Prostate gland (tissue), 2 donors: ENCODE results near the gene GTPBP2. TPM values are rescaled to one million over a fixed set of nuclear protein-coding genes. Genes with fewer than 3 reads are reported as not detected.
A peak's percentile ranks its signal among the peaks of the same experiment; 100 is the strongest.

Experiments
- DNase-seq: peaks from one replicate; pipeline ENCODE4 v3.0.0-alpha.2; 2019; ENCODE audit warnings: low spot score
- H3K27ac ChIP-seq, 2 donors: fragments of 200-600 bp; sonication (generic); 2 replicates each; pipeline ENCODE4 v1.5.1; 2017 to 2019
- H3K27me3 ChIP-seq: fragments of 200-600 bp; sonication (generic); replicated peaks from 2 replicates; pipeline ENCODE4 v1.5.1; 2019; ENCODE audit not compliant: insufficient read depth
- H3K36me3 ChIP-seq, 2 donors: fragments of 200-600 bp; sonication (generic); 1 replicate in 1 of 2; 2 replicates in 1 of 2; pipeline versions ENCODE4 v1.5.1 to v1.8.1; 2017 to 2019
- H3K4me1 ChIP-seq: fragments of 200-600 bp; sonication (generic); replicated peaks from 2 replicates; pipeline ENCODE4 v1.5.1; 2019
- H3K4me3 ChIP-seq, 2 donors: fragments of 200-600 bp; sonication (generic); 2 replicates each; pipeline ENCODE4 v1.5.1; 2017 to 2019
- H3K9me3 ChIP-seq: fragments of 200-600 bp; sonication (generic); 2 replicates; pipeline ENCODE4 v1.5.1; 2017
- CTCF ChIP-seq, 4 experiments: fragments of 200-600 bp in 2 of 4; fragments of 450-650 bp in 2 of 4; sonication (generic) in 2 of 4; IDR thresholded peaks; 1 replicate in 3 of 4; 2 replicates in 1 of 4; pipeline ENCODE4 v1.5.1; 2016 to 2019; ENCODE audit warnings: antibody characterized with exemption in 4 of 4, mild to moderate bottlenecking in 2 of 4, moderate library complexity in 2 of 4
- POLR2A ChIP-seq: fragments of 450-650 bp; IDR thresholded peaks from one replicate; pipeline ENCODE4 v1.6.1; 2016; ENCODE audit warnings: antibody characterized with exemption, mild to moderate bottlenecking
- POLR2AphosphoS5 ChIP-seq: sonication (generic); formaldehyde crosslinking; IDR thresholded peaks from one replicate; pipeline ENCODE4 v1.6.1; 2017; ENCODE audit warnings: antibody characterized with exemption
- WGBS: methylation state at CpG from one replicate; pipeline ENCODE4 v1.1.5; 2018; 5-methylcytosine and 5-hydroxymethylcytosine counted together
- intact Hi-C: fragments of 100-400 bp; cut with DNase I; formaldehyde crosslinking; loops from one replicate; pipeline ENCODE4 v1.14.2; 2022
- total RNA-seq, 2 donors: library from RNA; depleted of rRNA; stranded (reverse); fragments of >200 nt; gene quantifications; one replicate each; pipeline ENCODE4 v1.1.0, GENCODE V29; 2016

Gene GTPBP2
- total RNA-seq, 2 donors from 2014 or later: 22.4 to 54.9 TPM

DNA sequence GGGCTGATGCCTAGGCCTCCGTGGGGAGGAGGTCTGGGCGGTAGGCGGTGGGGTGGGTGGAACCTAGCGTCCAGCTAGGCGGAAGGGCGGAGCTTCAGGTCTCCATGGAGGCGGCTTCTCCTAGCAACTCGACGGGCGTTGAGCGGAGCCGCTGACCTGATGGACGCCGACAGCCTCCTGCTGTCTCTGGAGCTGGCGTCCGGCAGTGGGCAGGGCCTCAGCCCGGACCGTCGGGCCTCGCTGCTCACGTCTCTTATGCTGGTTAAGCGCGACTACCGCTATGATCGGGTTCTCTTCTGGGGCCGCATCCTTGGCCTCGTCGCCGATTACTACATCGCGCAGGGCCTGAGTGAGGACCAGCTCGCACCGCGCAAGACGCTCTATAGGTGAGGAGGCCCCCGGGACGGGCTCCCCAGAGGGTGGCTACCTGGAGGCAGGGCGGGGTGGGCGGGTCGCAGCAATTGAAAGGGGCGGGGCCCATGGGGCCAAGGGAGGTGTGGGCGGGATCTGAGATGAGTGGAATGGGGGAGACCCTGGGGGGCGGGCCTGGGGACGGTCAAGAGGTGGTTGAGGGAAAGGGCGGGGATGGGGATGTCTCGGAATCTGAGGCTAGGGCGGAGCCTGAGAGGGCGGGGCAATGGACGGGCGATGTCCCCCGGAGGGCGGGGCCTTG, 16.0 kb upstream of the GTPBP2 start, which contains the start of gene RSPH9:
Gene RSPH9, plus strand, starts transcription at position 97 of the 673 bp plus-strand sequence. Its CDS starts 63 bp downstream, at position 160.
- WGBS: 4% methylated on average over 44 of the region's 52 CpGs
- peak; percentile 40 for DNase-seq
- no peaks in the 10 kb centered on the region for H3K36me3 ChIP-seq
- TF ChIP-seq CTCF (IDR thresholded peaks at IDR 0.05) (no peak), POLR2A (no peak), POLR2AphosphoS5 (no peak)
- H3K4me3 ChIP-seq: peak within 1 kb of the TSS; percentile 19 to 32
- intact Hi-C loops: no loop called here
- H3K27ac ChIP-seq: peak within 1 kb of the TSS; percentile 24 to 46
- H3K4me1 ChIP-seq: no peaks in the 10 kb centered on the region
- no peaks in the 10 kb centered on the region for H3K27me3 ChIP-seq
- no peaks in the 10 kb centered on the region for H3K9me3 ChIP-seq

DNA sequence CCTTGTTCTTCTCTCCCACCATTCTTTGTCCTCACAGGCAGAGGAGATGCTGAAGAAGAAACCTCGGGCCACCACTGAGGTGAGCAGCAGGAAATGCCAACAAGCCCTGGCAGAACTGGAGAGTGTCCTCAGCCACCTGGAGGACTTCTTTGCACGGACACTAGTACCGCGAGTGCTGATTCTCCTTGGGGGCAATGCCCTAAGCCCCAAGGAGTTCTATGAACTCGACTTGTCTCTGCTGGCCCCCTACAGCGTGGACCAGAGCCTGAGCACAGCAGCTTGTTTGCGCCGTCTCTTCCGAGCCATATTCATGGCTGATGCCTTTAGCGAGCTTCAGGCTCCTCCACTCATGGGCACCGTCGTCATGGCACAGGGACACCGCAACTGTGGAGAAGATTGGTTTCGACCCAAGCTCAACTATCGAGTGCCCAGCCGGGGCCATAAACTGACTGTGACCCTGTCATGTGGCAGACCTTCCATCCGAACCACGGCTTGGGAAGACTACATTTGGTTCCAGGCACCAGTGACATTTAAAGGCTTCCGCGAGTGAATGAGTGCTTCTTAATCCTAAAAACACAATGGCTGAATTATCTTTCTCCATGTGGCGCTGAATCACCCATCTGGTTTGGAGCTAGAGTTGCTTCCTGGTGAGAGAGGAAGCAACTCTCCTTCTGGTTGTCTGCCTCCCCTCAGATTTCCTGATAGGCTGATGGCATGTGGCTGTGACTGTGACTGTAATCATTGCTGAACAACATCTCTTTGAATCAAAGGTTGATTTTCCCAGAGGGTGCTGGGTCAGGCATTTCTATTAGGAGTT, 11.1 kb upstream of the GTPBP2 start:
- Histone ChIP-seq H3K36me3 (no peaks in the 10 kb centered on the region), H3K27ac (no peak overlapping the region), H3K4me1 (peaks cover 4% of the 10 kb centered on the region), H3K27me3 (no peaks in the 10 kb centered on the region), H3K4me3 (no peak overlapping the region), H3K9me3 (no peaks in the 10 kb centered on the region)
- WGBS: 91% methylated on average over 21 of the region's 21 CpGs
- TF ChIP-seq POLR2AphosphoS5: no peak
- DNase-seq: no peak
- intact Hi-C loops: no loop called here

DNA sequence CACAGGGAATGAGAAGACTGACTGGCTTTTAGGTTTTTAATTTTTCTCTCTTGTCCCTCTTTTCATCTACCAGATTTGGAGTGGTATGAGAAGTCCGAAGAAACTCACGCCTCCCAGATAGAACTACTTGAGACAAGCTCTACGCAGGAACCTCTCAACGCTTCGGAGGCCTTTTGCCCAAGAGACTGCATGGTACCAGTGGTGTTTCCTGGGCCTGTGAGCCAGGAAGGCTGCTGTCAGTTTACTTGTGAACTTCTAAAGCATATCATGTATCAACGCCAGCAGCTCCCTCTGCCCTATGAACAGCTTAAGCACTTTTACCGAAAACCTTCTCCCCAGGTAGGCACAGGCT, 7.2 kb upstream of the GTPBP2 start:
- intact Hi-C loops: no loop called here
- WGBS: 22% methylated on average over 7 of the region's 7 CpGs
- TF ChIP-seq CTCF (IDR thresholded peaks at IDR 0.05) (no peak), POLR2AphosphoS5 (no peak), POLR2A (no peak)
- DNase-seq: no peak
- Histone ChIP-seq H3K27me3 (no peaks in the 10 kb centered on the region), H3K4me3 (peak overlapping the region; percentile 65 to 71), H3K9me3 (no peaks in the 10 kb centered on the region), H3K36me3 (no peaks in the 10 kb centered on the region), H3K27ac (peak overlapping the region; percentile 72 to 76), H3K4me1 (peaks cover 4% of the 10 kb centered on the region)

GRCh38 chr6:43635387-43636307, 6.6 kb upstream of the GTPBP2 start, which contains the start of gene MAD2L1BP:
Gene MAD2L1BP, plus strand, starts transcription at chr6:43635840. Its CDS starts 36 bp downstream, at chr6:43635876.
- DNase-seq: peak; percentile 77
- TF ChIP-seq CTCF (IDR thresholded peaks at IDR 0.05): peak in 1 of 4 experiments; percentile 10
- TF ChIP-seq POLR2A: peak; percentile 75
- TF ChIP-seq POLR2AphosphoS5: peak; percentile 96
- H3K27me3 ChIP-seq: no peaks in the 10 kb centered on the region
- H3K4me3 ChIP-seq: peak within 1 kb of the TSS; percentile 65 to 71
- H3K9me3 ChIP-seq: no peaks in the 10 kb centered on the region
- no peaks in the 10 kb centered on the region for H3K36me3 ChIP-seq
- peaks cover 4% of the 10 kb centered on the region for H3K4me1 ChIP-seq
- intact Hi-C loops: no loop called here
- 6% methylated on average over 48 of the region's 48 CpGs for WGBS
- peak within 1 kb of the TSS; percentile 72 to 76 for H3K27ac ChIP-seq
